ENCODE data around the gene SCN9A. TPM values are rescaled to one million over a fixed set of nuclear protein-coding genes. Genes with fewer than 3 reads are reported as not detected.

SCN9A gene
- total RNA-seq, 1 donor = 0.63 TPM

- Histone ChIP-seq H3K4me3 (ENCODE audit: low read length) (no peak overlapping the region), H3K4me1 (ENCODE audit: insufficient read depth, low read length) (no peaks in the 10 kb centered on the region), H3K27me3 (ENCODE audit: insufficient read depth, low read length) (no peaks in the 10 kb centered on the region), H3K9me3 (ENCODE audit: low read depth, low read length) (no peaks in the 10 kb centered on the region)
Measured at GRCh38 chr2:166270376-166270775, 105.4 kb downstream of the SCN9A start.

- Histone ChIP-seq H3K9me3 (ENCODE audit: low read depth, low read length) (no peaks in the 10 kb centered on the region), H3K4me1 (ENCODE audit: insufficient read depth, low read length) (no peaks in the 10 kb centered on the region), H3K27me3 (ENCODE audit: insufficient read depth, low read length) (no peaks in the 10 kb centered on the region), H3K4me3 (ENCODE audit: low read length) (no peak overlapping the region)
Measured at GRCh38 chr2:166269322-166269721, 106.4 kb downstream of the SCN9A start.

GRCh38 chr2:166257859-166258258 lies 117.9 kb downstream of the SCN9A start:
- Histone ChIP-seq H3K27me3 (ENCODE audit: insufficient read depth, low read length) (no peaks in the 10 kb centered on the region), H3K4me1 (ENCODE audit: insufficient read depth, low read length) (no peaks in the 10 kb centered on the region), H3K9me3 (ENCODE audit: low read depth, low read length) (no peaks in the 10 kb centered on the region), H3K4me3 (ENCODE audit: low read length) (no peak overlapping the region)

GRCh38 chr2:166256896-166257295 lies 118.8 kb downstream of the SCN9A start:
- Histone ChIP-seq H3K9me3 (ENCODE audit: low read depth, low read length) (no peaks in the 10 kb centered on the region), H3K4me3 (ENCODE audit: low read length) (no peak overlapping the region)

GRCh38 chr2:166249318-166249717 lies 126.4 kb downstream of the SCN9A start:
- no peaks in the 10 kb centered on the region for H3K27me3 ChIP-seq (ENCODE audit: insufficient read depth, low read length)
- no peak overlapping the region for H3K4me3 ChIP-seq (ENCODE audit: low read length)
- H3K4me1 ChIP-seq (ENCODE audit: insufficient read depth, low read length) = no peaks in the 10 kb centered on the region
- H3K9me3 ChIP-seq (ENCODE audit: low read depth, low read length) = no peaks in the 10 kb centered on the region

More at GRCh38 chr2:166256896-166257295, 118.8 kb downstream of the SCN9A start:
- Histone ChIP-seq H3K4me1 (ENCODE audit: insufficient read depth, low read length) (no peaks in the 10 kb centered on the region), H3K27me3 (ENCODE audit: insufficient read depth, low read length) (no peaks in the 10 kb centered on the region)

GRCh38 chr2:166246901-166247300 lies 128.8 kb downstream of the SCN9A start:
- no peak overlapping the region for H3K4me3 ChIP-seq (ENCODE audit: low read length)
- H3K27me3 ChIP-seq (ENCODE audit: insufficient read depth, low read length) = no peaks in the 10 kb centered on the region
- H3K9me3 ChIP-seq (ENCODE audit: low read depth, low read length) = no peaks in the 10 kb centered on the region
- H3K4me1 ChIP-seq (ENCODE audit: insufficient read depth, low read length) = no peaks in the 10 kb centered on the region

- Histone ChIP-seq H3K4me3 (ENCODE audit: low read length) (no peak overlapping the region), H3K4me1 (ENCODE audit: insufficient read depth, low read length) (no peaks in the 10 kb centered on the region), H3K27me3 (ENCODE audit: insufficient read depth, low read length) (no peaks in the 10 kb centered on the region), H3K9me3 (ENCODE audit: low read depth, low read length) (no peaks in the 10 kb centered on the region)
Measured at GRCh38 chr2:166242309-166242708, 133.4 kb downstream of the SCN9A start.

- H3K27me3 ChIP-seq (ENCODE audit: insufficient read depth, low read length) = no peaks in the 10 kb centered on the region
- H3K4me1 ChIP-seq (ENCODE audit: insufficient read depth, low read length) = no peaks in the 10 kb centered on the region
- H3K9me3 ChIP-seq (ENCODE audit: low read depth, low read length) = no peaks in the 10 kb centered on the region
- H3K4me3 ChIP-seq (ENCODE audit: low read length) = no peak overlapping the region
Measured at GRCh38 chr2:166240387-166241313, 135.1 kb downstream of the SCN9A start.

- no peaks in the 10 kb centered on the region for H3K4me1 ChIP-seq (ENCODE audit: insufficient read depth, low read length)
Measured at GRCh38 chr2:166239548-166239947, 136.2 kb downstream of the SCN9A start.

GRCh38 chr2:166238176-166238575 lies 137.6 kb downstream of the SCN9A start:
- Histone ChIP-seq H3K27me3 (ENCODE audit: insufficient read depth, low read length) (no peaks in the 10 kb centered on the region), H3K4me3 (ENCODE audit: low read length) (no peak overlapping the region), H3K4me1 (ENCODE audit: insufficient read depth, low read length) (no peaks in the 10 kb centered on the region), H3K9me3 (ENCODE audit: low read depth, low read length) (no peaks in the 10 kb centered on the region)

More at GRCh38 chr2:166239548-166239947, 136.2 kb downstream of the SCN9A start:
- no peaks in the 10 kb centered on the region for H3K27me3 ChIP-seq (ENCODE audit: insufficient read depth, low read length)
- H3K4me3 ChIP-seq (ENCODE audit: low read length) = no peak overlapping the region
- H3K9me3 ChIP-seq (ENCODE audit: low read depth, low read length) = no peaks in the 10 kb centered on the region

- no peaks in the 10 kb centered on the region for H3K4me1 ChIP-seq (ENCODE audit: insufficient read depth, low read length)
- H3K4me3 ChIP-seq (ENCODE audit: low read length) = no peak overlapping the region
- no peaks in the 10 kb centered on the region for H3K9me3 ChIP-seq (ENCODE audit: low read depth, low read length)
- no peaks in the 10 kb centered on the region for H3K27me3 ChIP-seq (ENCODE audit: insufficient read depth, low read length)
Measured at GRCh38 chr2:166234112-166234846, 141.5 kb downstream of the SCN9A start.

GRCh38 chr2:166233244-166233643 lies 142.5 kb downstream of the SCN9A start:
- no peaks in the 10 kb centered on the region for H3K4me1 ChIP-seq (ENCODE audit: insufficient read depth, low read length)
- no peak overlapping the region for H3K4me3 ChIP-seq (ENCODE audit: low read length)
- H3K27me3 ChIP-seq (ENCODE audit: insufficient read depth, low read length) = no peaks in the 10 kb centered on the region
- no peaks in the 10 kb centered on the region for H3K9me3 ChIP-seq (ENCODE audit: low read depth, low read length)

GRCh38 chr2:166230724-166231070 lies 145.0 kb downstream of the SCN9A start:
- Histone ChIP-seq H3K9me3 (ENCODE audit: low read depth, low read length) (no peaks in the 10 kb centered on the region), H3K4me3 (ENCODE audit: low read length) (no peak overlapping the region), H3K27me3 (ENCODE audit: insufficient read depth, low read length) (no peaks in the 10 kb centered on the region), H3K4me1 (ENCODE audit: insufficient read depth, low read length) (no peaks in the 10 kb centered on the region)

GRCh38 chr2:166230024-166230723 lies 145.6 kb downstream of the SCN9A start:
- H3K9me3 ChIP-seq (ENCODE audit: low read depth, low read length) = no peaks in the 10 kb centered on the region

GRCh38 chr2:166229678-166230023 lies 146.1 kb downstream of the SCN9A start:
- Histone ChIP-seq H3K4me3 (ENCODE audit: low read length) (no peak overlapping the region), H3K9me3 (ENCODE audit: low read depth, low read length) (no peaks in the 10 kb centered on the region), H3K4me1 (ENCODE audit: insufficient read depth, low read length) (no peaks in the 10 kb centered on the region), H3K27me3 (ENCODE audit: insufficient read depth, low read length) (no peaks in the 10 kb centered on the region)

More at GRCh38 chr2:166230024-166230723, 145.6 kb downstream of the SCN9A start:
- H3K4me3 ChIP-seq (ENCODE audit: low read length) = no peak overlapping the region
- H3K4me1 ChIP-seq (ENCODE audit: insufficient read depth, low read length) = no peaks in the 10 kb centered on the region
- no peaks in the 10 kb centered on the region for H3K27me3 ChIP-seq (ENCODE audit: insufficient read depth, low read length)

Data from mononuclear cell (primary cell).